ENCODE data around the gene FRRS1L.

The FRRS1L gene

GRCh38 chr9:109117856-109118807 lies 48.9 kb downstream of the FRRS1L start:
- peaks cover 10% of the 10 kb centered on the region for H3K36me3 Mint-ChIP-seq (ENCODE audit: insufficient read depth)
- DNase-seq (no peak), ATAC-seq (replicated peaks) (no peak)
- H3K27me3 Mint-ChIP-seq = no peaks in the 10 kb centered on the region
- peaks cover 48 to 61% of the 10 kb centered on the region in 2 donors for H3K4me1 Mint-ChIP-seq (ENCODE audit: low read depth in 2 of 2)
- no peaks in the 10 kb centered on the region for H3K9me3 Mint-ChIP-seq
- H3K27ac Mint-ChIP-seq = peak overlapping the region; percentile 85 to 90
- H3K4me3 Mint-ChIP-seq = peak overlapping the region; percentile 89

- peak overlapping the region; percentile 29 to 89 for H3K4me3 Mint-ChIP-seq
- ATAC-seq (replicated peaks) (no peak), DNase-seq (no peak)
- peak overlapping the region in 1 of 2 donors; percentile 17 for H3K27ac Mint-ChIP-seq
- H3K9me3 Mint-ChIP-seq = no peaks in the 10 kb centered on the region
- peaks cover 50 to 78% of the 10 kb centered on the region in 2 donors for H3K4me1 Mint-ChIP-seq (ENCODE audit: low read depth in 2 of 2)
- H3K27me3 Mint-ChIP-seq = no peaks in the 10 kb centered on the region
- peaks cover 10% of the 10 kb centered on the region for H3K36me3 Mint-ChIP-seq (ENCODE audit: insufficient read depth)
These were observed 51.0 kb downstream of the FRRS1L start for GRCh38 chr9:109115931-109116526.

GRCh38 chr9:109114670-109115069 lies 52.4 kb downstream of the FRRS1L start:
- no peak for ATAC-seq (replicated peaks)
- H3K4me3 Mint-ChIP-seq = peak overlapping the region; percentile 19 to 43

GRCh38 chr9:109113892-109114609 lies 53.0 kb downstream of the FRRS1L start:
- peak overlapping the region; percentile 19 to 43 for H3K4me3 Mint-ChIP-seq
- H3K4me1 Mint-ChIP-seq (ENCODE audit: low read depth in 2 of 2) = peaks cover 61 to 89% of the 10 kb centered on the region in 2 donors
- H3K27me3 Mint-ChIP-seq = no peaks in the 10 kb centered on the region
- peaks cover 10% of the 10 kb centered on the region for H3K36me3 Mint-ChIP-seq (ENCODE audit: insufficient read depth)
- DNase-seq (no peak), ATAC-seq (replicated peaks) (no peak)
- no peaks in the 10 kb centered on the region for H3K9me3 Mint-ChIP-seq
- H3K27ac Mint-ChIP-seq = peak overlapping the region; percentile 6 to 56

More at GRCh38 chr9:109114670-109115069, 52.4 kb downstream of the FRRS1L start:
- Mint-ChIP-seq H3K27me3 (no peaks in the 10 kb centered on the region), H3K9me3 (no peaks in the 10 kb centered on the region), H3K27ac (peak overlapping the region in 1 of 2 donors; percentile 67), H3K36me3 (ENCODE audit: insufficient read depth) (peaks cover 10% of the 10 kb centered on the region), H3K4me1 (ENCODE audit: low read depth in 2 of 2) (peaks cover 58 to 86% of the 10 kb centered on the region in 2 donors)
- no peak for DNase-seq

GRCh38 chr9:109113254-109113653 lies 53.8 kb downstream of the FRRS1L start:
- no peaks in the 10 kb centered on the region for H3K9me3 Mint-ChIP-seq
- no peak overlapping the region for H3K4me3 Mint-ChIP-seq
- DNase-seq (no peak), ATAC-seq (replicated peaks) (no peak)
- peaks cover 60 to 89% of the 10 kb centered on the region in 2 donors for H3K4me1 Mint-ChIP-seq (ENCODE audit: low read depth in 2 of 2)
- H3K27ac Mint-ChIP-seq = peak overlapping the region in 1 of 2 donors; percentile 56
- H3K27me3 Mint-ChIP-seq = no peaks in the 10 kb centered on the region
- H3K36me3 Mint-ChIP-seq (ENCODE audit: insufficient read depth) = peaks cover 8% of the 10 kb centered on the region

GRCh38 chr9:109110329-109111021 lies 56.6 kb downstream of the FRRS1L start:
- no peaks in the 10 kb centered on the region for H3K9me3 Mint-ChIP-seq
- peak overlapping the region; percentile 61 to 68 for H3K4me3 Mint-ChIP-seq
- H3K27me3 Mint-ChIP-seq = no peaks in the 10 kb centered on the region
- peak overlapping the region; percentile 62 to 91 for H3K27ac Mint-ChIP-seq
- peaks cover 9% of the 10 kb centered on the region for H3K36me3 Mint-ChIP-seq (ENCODE audit: insufficient read depth)
- ATAC-seq (replicated peaks) (peak; percentile 75), DNase-seq (no peak)
- peaks cover 49 to 74% of the 10 kb centered on the region in 2 donors for H3K4me1 Mint-ChIP-seq (ENCODE audit: low read depth in 2 of 2)

- ATAC-seq (replicated peaks) = no peak
- H3K4me1 Mint-ChIP-seq (ENCODE audit: low read depth in 2 of 2) = peaks cover 46 to 69% of the 10 kb centered on the region in 2 donors
- peak overlapping the region; percentile 61 to 68 for H3K4me3 Mint-ChIP-seq
- DNase-seq = no peak
- H3K27me3 Mint-ChIP-seq = no peaks in the 10 kb centered on the region
- H3K9me3 Mint-ChIP-seq = no peaks in the 10 kb centered on the region
- H3K27ac Mint-ChIP-seq = peak overlapping the region; percentile 62 to 91
- H3K36me3 Mint-ChIP-seq (ENCODE audit: insufficient read depth) = peaks cover 7% of the 10 kb centered on the region
These were observed 57.1 kb downstream of the FRRS1L start for GRCh38 chr9:109109967-109110328.

- peak overlapping the region; percentile 38 to 62 for H3K27ac Mint-ChIP-seq
- DNase-seq (no peak), ATAC-seq (replicated peaks) (no peak)
- no peaks in the 10 kb centered on the region for H3K27me3 Mint-ChIP-seq
- no peak overlapping the region for H3K4me3 Mint-ChIP-seq
- peaks cover 36 to 57% of the 10 kb centered on the region in 2 donors for H3K4me1 Mint-ChIP-seq (ENCODE audit: low read depth in 2 of 2)
- H3K36me3 Mint-ChIP-seq (ENCODE audit: insufficient read depth) = peaks cover 4% of the 10 kb centered on the region
- peaks cover 0 to 2% of the 10 kb centered on the region in 2 donors for H3K9me3 Mint-ChIP-seq
These were observed 58.7 kb downstream of the FRRS1L start for GRCh38 chr9:109108318-109108717.

- peaks cover 0 to 2% of the 10 kb centered on the region in 2 donors for H3K9me3 Mint-ChIP-seq
- ATAC-seq (replicated peaks) = no peak
- H3K4me3 Mint-ChIP-seq = no peak overlapping the region
- no peak for DNase-seq
- peaks cover 41 to 55% of the 10 kb centered on the region in 2 donors for H3K4me1 Mint-ChIP-seq (ENCODE audit: low read depth in 2 of 2)
- peaks cover 7% of the 10 kb centered on the region for H3K36me3 Mint-ChIP-seq (ENCODE audit: insufficient read depth)
- no peaks in the 10 kb centered on the region for H3K27me3 Mint-ChIP-seq
- peak overlapping the region; percentile 62 to 86 for H3K27ac Mint-ChIP-seq
These were observed 59.4 kb downstream of the FRRS1L start for GRCh38 chr9:109107402-109108240.

- no peak for DNase-seq
- Mint-ChIP-seq H3K9me3 (peaks cover 0 to 2% of the 10 kb centered on the region in 2 donors), H3K4me3 (peak overlapping the region; percentile 45 to 70), H3K27me3 (no peaks in the 10 kb centered on the region), H3K4me1 (ENCODE audit: low read depth in 2 of 2) (peaks cover 39 to 51% of the 10 kb centered on the region in 2 donors), H3K36me3 (ENCODE audit: insufficient read depth) (peaks cover 3% of the 10 kb centered on the region), H3K27ac (peak overlapping the region; percentile 73 to 87)
- peak; percentile 82 for ATAC-seq (replicated peaks)
These were observed 65.2 kb downstream of the FRRS1L start for GRCh38 chr9:109101810-109102209.

GRCh38 chr9:109101202-109101595 lies 65.8 kb downstream of the FRRS1L start:
- peak; percentile 30 for ATAC-seq (replicated peaks)
- no peak for DNase-seq
- Mint-ChIP-seq H3K4me1 (ENCODE audit: low read depth in 2 of 2) (peaks cover 40 to 53% of the 10 kb centered on the region in 2 donors), H3K27ac (peak overlapping the region; percentile 73 to 87), H3K4me3 (peak overlapping the region; percentile 45 to 70), H3K9me3 (peaks cover 0 to 2% of the 10 kb centered on the region in 2 donors), H3K27me3 (no peaks in the 10 kb centered on the region), H3K36me3 (ENCODE audit: insufficient read depth) (peaks cover 3% of the 10 kb centered on the region)

GRCh38 chr9:109100543-109101201 lies 66.4 kb downstream of the FRRS1L start:
- DNase-seq (no peak), ATAC-seq (replicated peaks) (no peak)
- Mint-ChIP-seq H3K4me1 (ENCODE audit: low read depth in 2 of 2) (peaks cover 42 to 57% of the 10 kb centered on the region in 2 donors), H3K27ac (peak overlapping the region; percentile 73 to 87), H3K36me3 (ENCODE audit: insufficient read depth) (peaks cover 3% of the 10 kb centered on the region), H3K9me3 (peaks cover 0 to 2% of the 10 kb centered on the region in 2 donors), H3K4me3 (peak overlapping the region; percentile 45 to 70), H3K27me3 (no peaks in the 10 kb centered on the region)
